T-helper 9 cell (primary cell): Measurements from ENCODE around the gene CNTNAP2.
"Not testable (repeated sequence)": the region's sequence is repeated elsewhere in the genome, so short reads cannot be mapped to it uniquely, and the experiment has no call there.

Source experiments
- DNase-seq: peaks from one replicate; pipeline ENCODE4 v3.0.0-alpha.2; 2020

The CNTNAP2 gene

DNA sequence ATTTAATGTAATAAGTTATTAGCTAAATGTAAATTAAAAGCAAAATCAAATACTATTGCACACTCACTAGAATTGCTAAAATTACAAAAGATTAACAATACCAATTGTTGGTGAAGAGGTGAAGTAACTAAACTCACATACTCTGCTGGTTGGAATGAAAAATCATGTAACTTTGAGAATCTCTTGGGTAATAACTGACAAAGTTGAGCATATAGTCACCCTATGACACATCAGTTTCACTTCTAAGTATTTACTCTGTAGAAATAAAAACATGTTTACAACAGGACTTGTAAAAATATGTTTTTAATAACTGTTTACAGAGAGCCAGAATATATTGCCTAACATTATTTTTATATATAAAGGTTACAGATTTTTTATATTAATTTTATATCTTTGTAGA, 33.6 kb downstream of the CNTNAP2 start:
- no peak for DNase-seq

DNA sequence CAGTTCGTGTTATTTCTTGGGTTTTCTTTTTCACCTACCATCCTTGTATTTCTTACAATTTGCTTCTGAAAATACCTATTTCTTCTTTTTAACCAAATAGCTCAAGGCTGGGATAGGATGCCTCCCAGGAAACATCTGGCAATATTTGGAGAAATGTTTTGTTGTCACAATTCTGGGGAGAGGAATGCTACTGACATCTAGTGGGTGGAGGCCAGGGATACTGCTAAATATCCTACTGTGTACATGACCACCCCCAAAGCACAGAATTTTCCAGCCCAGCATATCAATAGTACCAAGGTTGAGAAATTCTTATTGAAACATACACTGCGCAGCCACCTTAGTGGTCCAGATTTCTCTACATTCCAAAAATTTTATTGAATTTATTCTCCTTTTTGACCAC, 55.5 kb downstream of the CNTNAP2 start:
- DNase-seq = no peak

DNA sequence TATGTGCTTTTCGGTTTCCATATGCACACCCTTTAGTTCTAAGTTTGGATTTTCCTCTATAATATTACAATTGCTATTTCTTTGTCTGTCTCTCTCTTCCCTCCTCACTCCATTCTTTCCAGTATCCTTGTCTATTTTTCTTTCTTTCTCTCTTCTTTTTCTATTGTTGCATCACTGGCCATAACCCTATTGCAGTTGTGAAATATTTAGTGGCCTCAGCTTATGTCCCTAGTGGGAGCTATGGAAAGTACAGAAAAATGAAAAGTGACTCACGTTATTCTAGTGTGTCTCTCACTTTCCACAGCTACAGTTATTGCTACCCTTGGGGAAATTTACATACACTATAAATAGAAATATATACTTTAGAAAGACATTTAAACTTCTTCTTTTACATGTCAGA, 59.1 kb downstream of the CNTNAP2 start:
- no peak for DNase-seq

DNA sequence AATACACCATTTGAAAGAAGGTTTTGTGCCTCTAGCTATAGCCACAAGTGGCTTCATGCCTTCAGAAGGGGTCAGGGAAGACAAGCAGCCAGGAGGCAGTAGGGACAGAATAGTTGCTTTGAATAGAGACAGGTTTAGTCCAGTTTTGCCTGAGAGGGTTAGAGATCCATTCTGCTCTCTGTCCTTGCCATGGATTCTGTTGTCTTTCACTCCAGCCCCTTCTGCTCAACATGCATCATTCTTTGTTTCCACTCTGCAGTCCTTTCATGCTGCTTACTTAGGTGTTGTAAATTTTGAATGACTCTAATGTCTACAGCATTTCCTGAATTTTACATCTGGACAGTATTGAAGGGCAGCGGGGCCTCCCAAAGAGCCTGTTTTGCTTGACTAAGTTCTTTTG, 60.3 kb downstream of the CNTNAP2 start:
- DNase-seq = no peak

DNA sequence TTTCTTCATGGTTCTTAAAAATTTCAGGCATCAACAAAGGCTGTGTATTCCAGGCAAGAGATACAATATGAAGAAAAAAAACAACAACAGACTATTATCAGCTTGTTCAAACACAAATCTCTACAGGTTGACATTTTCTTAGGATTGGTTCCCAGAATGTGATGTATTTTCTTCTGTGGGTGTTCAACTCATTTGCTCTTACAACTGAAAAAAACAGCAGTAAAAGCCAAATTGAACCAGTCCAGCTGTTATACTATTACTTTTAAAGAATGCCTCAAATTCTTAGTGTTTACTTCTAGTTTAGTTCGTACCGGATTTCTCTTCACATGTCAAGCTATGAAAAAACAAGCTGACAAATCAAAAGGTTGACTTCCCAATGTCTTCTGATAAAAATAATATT, 60.7 kb downstream of the CNTNAP2 start:
- no peak for DNase-seq

DNA sequence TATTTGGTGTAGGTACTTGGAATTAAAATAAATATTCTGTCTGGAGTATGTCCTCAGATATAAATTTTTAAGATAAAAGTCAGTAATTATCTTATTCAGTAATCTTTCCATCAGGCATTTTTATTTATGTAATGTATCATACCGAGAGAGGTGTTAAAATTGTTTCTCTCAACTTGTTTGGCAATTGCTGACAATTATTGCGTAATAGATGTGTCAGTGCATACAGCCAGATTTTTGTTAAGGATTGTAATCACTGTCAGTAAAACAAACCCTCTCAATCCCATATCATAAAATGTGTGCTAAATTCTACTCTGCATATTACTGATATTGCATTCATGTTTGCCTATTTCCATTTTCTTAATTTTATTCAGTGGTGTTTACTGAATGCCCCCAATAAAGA, 69.2 kb downstream of the CNTNAP2 start:
- DNase-seq = no peak

DNA sequence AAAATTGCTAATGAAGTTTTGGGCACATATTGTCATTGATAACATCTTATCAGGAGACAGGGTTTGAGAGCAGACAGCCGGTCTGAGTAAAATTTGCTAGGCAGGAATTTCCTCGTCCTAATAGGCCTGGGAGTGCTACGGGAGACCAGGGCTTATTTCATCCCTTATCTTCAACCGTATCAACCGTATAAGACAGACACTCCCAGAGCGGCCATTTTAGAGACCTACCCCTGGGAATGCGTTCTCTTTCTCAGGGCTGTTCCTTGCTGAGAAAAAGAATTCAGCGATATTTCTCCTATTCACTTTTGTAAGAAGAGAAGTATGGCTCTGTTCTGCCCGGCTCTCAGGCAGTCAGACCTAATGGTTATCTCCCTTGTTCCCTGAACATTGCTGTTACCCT, 74.8 kb downstream of the CNTNAP2 start:
- not testable (repeated sequence) for DNase-seq

DNA sequence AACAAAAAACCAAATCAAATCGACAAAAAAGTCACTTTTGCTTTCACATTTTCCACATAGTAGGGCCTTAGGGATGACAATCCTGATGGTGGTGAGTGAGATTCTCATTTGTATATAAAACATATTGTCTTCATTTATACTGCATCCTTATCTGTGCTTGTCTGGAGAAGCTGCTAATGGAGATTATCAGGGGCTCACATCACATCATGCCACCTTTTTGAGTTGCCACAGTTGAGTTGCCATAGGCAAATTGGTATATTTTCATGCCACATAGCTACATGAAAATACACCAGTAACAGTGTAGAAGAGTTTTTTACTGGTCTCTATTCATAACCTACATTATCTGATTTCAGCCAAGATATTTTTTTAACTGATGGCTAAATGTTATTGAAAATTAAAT, 85.3 kb downstream of the CNTNAP2 start:
- no peak for DNase-seq

DNA sequence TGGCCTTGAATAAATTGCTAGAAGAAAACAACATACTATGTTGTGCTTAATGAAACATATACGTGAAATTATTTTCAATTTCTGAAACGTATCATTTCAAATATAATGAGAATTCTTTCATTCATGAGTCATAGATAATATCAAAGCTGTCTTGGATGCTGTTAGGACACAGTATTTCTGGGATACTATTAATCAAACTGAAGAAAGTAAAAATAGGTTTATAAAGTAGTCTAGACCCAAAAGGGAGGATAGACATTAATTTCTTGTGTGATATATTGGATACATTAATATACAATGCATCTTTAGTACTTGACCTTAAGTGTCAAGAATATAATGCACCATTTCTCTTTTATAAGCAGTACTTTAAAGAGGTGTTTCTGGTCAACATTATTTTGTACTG, 89.7 kb downstream of the CNTNAP2 start:
- DNase-seq = no peak

DNA sequence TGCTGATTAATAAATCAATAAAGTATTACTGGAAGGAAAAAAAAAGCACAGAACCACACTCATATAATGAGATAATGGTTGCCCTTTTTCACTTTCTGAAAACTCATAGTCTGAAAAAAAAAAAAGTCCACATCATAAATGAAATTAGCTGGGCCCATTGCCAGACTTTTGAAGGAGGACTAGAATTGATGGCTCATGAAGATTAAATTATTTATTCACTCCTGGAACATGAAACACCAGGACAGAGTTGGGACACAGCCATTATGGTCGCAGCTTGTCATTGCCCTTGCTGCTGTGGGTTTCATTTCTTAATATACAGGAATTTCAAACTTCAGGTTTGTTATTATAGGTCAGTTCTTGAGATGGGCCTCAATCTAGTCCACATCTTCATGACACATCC, 91.9 kb downstream of the CNTNAP2 start:
- DNase-seq = no peak

DNA sequence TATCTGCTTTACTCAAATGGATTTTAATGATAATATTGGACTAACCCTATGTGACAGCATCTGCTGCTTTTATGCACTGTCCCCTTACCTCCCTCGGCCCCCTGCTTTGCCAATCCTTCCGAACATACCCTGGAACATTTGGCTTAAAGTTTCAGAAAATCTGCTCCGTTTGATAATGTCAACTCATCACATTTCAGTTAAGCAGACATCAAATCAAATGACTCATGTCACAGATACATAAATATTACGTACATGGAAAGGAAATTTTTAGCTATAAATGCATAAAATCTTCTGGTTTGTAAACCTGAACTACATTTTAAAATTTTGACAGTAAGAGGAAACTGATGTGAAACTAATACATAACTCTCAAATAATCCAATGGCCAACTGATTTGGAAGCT, 98.2 kb downstream of the CNTNAP2 start:
- DNase-seq = no peak

DNA sequence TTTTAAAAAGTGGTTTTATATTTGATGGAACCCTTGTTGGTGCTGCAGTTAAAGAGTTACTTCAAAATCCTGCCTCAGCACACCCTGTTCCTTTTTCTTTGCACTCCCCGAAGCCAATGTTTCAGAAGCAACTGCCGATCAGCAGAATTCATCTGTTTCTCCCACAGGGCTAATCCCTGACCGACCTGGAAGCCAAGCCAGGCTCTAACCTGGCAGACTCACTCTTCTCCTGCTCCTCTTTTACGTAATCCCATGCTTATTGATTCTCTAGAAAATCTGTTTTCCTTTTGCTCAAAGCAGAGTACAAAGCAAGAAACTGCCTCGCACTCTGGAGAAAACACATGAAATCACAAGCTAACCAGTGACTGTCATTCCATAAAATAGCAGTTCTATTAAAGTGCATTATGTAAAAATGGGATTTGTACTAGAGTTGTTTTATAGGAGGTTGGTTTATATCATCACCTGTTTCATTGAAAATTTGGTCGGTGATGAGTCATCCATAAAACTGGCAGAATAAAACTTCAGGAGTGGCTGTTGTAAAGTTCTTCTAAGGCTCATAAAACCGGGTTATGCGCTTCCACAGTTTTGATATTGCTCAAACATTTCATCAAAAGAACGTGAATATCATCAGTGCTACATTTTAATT, 99.9 kb downstream of the CNTNAP2 start:
- no peak for DNase-seq

DNA sequence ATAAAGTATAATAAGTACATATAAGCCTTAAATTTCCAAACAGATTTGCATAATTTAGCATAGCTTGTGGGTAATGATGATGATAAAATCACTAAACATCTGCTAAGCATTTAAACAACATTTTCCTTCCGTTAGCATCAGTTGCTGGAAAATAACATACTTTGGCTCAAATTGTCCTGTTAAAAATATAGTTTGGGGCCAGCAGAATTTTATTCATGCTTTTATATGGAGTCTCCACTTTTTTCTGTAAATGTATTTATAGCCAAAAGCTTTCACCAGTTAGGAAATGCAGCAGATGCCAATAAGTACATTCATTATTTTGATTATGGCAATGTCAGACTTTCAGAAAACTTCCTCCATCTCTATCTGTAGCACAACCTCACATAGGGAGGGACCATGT, 107.2 kb downstream of the CNTNAP2 start:
- DNase-seq = no peak

DNA sequence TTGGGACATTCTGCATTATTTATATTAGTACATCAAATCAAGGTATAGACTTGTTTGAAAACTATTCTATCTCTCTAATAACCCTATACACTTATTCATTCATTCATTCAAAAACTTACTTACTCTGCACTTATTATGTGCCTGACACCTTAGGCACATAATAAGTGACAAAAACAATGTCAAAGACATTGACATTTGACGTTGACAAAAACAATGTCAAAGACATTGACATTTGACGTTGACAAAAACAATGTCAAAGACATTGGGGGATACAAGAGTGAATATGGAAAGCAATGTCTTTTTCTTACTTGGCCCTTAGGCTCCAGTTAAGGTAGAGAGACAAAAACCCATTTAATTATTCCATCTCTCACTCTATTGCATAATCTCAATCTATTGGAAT, 116.0 kb downstream of the CNTNAP2 start:
- DNase-seq = no peak

DNA sequence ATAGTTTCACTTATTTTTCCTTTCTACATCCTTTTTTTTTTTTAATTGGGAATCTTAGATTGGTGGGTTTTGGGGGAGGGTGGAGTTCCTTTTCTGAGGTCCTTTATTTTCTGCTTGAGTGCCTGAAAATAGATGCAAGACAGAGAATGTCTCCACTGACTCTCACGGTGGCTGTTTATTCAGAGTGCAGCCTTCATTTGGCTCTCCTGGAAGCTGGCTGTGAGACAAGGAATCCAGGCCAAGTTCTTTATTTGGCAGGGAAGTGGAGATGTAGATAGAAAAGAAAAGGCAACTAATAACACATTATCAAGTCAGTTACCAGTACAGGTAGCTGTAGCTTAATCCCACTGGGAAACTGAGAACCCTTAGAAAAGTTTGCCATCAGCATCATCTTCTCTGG, 118.6 kb downstream of the CNTNAP2 start:
- DNase-seq = no peak

DNA sequence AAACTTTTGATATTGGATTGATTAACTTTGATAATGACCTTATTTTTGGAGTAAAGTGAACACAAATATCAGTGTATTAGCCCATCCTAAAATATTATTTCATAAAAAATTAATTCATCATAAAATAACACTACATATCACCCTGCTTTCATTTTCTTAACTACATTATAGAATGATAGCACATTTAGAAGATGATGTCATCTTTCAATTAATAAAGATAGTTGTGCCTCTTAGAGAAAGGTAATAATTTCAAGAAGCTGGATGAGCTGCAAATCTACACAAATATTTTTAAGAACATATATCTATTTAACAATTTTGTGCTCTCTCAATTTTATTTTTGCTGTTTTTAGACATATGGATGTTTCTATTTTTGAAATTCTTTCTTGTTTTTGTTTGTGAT, 126.1 kb downstream of the CNTNAP2 start:
- DNase-seq = no peak

DNA sequence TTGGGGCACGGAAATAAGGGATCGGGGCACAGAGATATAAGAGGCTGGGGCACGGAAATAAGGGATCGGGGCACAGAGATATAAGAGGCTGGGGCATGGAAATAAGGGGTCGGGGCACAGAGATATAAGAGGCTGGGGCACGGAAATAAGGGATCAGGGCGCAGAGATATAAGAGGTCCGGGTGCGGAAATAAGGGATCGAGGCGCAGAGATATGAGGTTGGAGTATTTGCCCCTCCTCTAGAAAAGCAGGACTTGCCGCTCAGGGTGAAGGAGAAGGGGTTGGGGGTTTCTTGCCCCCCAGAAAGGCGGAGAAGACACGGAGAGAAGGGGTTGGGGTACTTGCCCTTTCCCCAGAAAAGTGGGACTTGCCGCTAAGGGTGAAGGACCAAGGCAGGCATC, 131.4 kb downstream of the CNTNAP2 start:
- DNase-seq = not testable (repeated sequence)

DNA sequence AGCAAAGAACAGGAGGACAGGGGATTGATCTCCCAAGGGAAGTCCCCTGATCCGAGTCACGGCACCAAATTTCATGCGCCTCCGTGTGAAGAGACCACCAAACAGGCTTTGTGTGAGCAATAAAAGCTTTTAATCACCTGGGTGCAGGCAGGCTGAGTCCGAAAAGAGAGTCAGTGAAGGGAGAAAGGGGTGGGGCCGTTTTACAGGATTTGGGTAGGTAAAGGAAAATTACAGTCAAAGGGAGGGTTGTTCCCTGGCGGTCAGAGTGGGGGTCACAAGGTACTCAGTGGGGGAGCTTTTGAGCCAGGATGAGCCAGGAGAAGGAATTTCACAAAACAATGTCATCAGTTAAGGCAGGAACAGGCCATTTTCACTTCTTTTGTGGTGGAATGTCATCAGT, 132.1 kb downstream of the CNTNAP2 start:
- not testable (repeated sequence) for DNase-seq

DNA sequence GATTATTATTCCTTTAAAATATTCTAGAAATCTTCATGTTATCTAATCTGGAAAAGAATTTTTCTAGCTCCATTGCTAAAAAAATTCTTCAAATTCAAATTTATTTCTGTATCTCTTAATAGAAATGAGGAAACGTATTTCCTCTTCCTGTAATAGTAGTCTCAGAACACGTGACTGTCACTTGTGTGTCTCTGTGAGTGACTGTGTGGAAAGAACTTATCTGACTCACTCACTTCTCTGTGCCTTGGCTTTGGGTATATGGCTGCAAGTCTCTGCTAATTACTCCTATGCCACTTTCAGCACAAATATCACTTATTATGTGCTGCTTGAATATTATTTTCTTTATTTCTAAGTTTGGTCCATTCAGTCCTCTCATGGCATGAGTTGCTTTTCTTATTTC, 132.7 kb downstream of the CNTNAP2 start:
- no peak for DNase-seq

DNA sequence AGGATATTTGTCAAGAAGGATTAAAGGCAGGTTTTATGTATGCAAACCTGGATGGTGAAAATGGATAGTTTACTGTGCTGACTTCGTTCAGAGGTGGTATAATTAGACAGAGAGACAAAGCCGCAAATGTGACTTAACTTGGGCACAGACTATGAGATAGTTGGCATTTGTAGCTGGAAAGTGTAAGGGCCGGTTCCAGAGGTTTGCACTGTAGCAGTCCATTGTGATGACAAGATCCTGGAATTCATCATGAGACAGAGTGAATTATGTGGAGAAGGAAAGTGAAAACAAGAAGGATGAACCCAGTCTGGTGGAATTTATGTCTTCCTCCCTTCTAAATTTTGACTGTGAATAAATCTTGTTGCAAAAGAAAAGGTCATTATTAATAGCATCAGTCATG, 139.0 kb downstream of the CNTNAP2 start:
- no peak for DNase-seq

DNA sequence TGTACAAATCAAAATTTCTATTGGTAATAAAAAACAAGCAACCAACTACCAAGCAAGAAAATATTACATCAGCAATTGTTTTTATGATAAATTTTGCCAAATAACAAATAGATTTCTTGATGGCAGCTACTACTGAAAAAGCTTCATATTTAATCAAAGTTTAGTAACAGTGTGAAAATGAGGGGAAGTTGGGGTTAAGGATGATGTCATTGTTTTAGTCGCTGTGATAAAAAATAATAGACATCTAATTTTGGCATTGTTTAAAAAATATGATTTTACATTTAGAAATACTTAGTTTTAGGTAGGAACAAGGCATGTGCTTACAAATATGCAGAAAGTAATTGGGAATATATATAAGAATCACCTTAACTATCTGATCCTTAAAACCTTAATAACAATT, 145.9 kb downstream of the CNTNAP2 start:
- no peak for DNase-seq

DNA sequence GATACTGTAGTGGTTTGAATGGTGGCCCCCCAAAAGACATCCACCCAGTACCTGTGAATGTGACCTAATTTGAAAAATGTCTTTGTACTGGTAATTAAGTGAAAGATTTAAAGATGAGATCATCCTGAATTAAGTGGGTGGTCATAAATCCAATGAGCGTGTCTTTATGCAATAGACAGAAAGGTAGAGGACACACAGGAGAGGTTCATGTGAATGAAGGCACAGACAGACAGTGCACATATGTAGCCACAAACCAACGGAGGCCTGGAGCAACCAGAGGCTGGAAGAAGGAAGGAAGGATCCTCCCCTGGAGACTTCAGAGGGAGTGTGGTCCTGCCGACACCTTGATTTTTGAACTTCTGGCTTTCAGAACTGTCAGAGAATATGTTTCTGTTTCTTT, 160.3 kb downstream of the CNTNAP2 start:
- no peak for DNase-seq

DNA sequence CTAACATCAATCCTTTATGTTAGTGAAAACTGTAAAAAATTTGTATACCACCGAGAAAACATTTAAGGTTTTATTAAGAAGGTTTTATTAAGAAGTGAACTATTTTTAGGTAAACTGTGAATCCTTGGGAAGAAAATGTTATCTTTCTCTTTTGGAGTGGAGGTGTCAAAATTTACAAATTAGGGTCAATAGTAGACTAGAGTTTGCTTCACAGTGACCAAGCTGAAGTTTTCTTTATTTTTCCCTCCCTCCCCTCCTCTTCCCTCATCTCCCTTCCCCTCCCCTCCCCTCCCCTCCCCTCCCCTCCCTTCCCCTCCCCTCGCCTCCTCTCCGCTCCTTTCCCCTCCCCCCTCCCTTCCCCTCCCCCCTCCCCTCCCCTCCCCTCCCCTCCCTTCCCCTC, 168.8 kb downstream of the CNTNAP2 start:
- DNase-seq = no peak

DNA sequence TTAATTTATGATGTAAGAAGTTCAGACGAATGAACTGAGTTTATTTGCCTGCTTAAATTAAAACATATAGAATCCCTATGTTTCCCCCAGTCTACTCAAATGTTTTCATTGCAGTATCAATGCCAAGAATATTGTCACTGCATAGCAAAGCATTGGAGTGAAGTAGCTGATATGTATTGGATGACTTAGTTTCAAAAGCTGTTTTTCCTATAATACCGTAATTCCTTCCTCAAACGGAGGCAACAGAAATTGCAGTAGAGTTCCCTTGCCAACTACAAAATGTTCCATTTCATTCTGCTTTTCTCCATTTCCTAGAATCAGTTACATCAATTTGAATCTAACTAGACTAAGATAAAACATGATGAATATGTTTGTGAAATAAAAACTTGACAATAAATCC, 174.1 kb downstream of the CNTNAP2 start:
- no peak for DNase-seq

DNA sequence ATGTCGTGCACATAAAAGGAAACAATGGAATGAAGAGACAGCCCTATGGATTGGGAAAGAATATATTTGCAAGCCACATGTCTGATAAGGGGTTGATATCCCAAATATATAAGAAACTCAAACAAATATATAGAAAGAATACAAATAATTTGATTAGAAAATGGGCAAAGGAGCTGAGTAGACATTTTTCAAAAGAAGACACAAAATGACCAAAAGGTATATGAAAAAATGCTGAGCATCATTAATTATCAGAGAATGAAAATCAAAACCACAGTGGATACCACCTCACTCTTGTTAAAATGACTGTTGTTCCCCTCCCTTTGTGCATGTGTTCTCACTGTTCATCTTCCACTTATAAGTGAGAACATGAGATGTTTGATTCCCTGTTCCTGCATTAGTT, 175.3 kb downstream of the CNTNAP2 start:
- DNase-seq = no peak

DNA sequence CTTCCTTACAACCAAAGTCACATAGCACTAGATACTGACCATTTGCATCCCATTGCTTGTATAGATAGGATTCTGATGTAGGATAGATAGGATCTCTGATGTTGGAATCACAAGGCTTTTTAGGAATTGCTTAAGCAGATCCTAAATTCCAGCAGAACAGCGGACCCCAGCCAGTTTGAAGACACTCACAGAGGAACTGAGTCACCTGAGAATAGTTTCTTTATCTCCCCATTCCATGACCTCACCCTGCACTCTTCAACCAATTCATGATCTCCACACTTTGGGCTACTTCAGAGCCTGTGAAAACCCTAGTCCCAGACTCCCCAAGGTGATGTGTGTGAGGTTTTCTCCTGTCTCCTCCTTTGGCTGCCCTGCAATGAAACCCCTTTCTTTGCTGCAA, 179.4 kb downstream of the CNTNAP2 start:
- no peak for DNase-seq
